ENCODE measurements around the gene PDIA4.

Gene PDIA4

DNA sequence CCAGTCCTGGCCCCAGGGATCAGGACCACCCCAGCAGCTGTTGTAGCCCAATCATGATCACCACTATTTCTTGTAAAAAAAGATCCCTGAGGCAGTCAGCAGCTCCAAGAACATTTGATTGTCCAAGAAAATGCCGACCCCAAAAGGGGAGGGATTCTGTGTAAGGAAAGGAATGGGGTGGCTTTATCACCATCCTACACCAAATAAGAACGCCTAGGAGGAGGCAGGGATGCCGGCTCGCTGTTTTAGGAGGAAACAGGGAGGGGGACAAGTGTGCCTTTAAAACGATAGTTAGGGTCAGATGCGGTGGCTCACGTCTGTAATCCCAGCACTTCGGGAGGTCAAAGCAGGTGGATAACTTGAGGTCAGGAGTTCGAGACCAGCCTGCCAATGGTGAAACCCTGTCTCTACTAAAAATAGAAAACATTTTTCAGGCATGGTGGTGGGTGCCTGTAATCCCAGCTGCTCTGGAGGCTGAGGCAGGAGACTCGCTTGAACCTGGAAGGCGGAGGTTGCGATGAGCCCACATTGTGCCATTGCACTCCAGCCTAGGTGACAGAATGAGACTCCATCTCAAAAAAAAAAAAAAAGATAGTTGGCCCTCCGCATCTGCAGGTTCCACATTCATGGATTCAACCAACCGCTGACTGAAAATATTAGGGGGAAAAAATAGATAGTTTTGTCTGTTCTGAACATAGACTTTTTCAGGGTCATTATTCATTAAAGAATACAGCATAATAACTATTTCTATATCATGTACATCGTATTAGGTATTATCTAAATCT is 63.6 kb downstream of the PDIA4 start:
- no peak for DNase-seq (ENCODE audit: low read depth)

DNA sequence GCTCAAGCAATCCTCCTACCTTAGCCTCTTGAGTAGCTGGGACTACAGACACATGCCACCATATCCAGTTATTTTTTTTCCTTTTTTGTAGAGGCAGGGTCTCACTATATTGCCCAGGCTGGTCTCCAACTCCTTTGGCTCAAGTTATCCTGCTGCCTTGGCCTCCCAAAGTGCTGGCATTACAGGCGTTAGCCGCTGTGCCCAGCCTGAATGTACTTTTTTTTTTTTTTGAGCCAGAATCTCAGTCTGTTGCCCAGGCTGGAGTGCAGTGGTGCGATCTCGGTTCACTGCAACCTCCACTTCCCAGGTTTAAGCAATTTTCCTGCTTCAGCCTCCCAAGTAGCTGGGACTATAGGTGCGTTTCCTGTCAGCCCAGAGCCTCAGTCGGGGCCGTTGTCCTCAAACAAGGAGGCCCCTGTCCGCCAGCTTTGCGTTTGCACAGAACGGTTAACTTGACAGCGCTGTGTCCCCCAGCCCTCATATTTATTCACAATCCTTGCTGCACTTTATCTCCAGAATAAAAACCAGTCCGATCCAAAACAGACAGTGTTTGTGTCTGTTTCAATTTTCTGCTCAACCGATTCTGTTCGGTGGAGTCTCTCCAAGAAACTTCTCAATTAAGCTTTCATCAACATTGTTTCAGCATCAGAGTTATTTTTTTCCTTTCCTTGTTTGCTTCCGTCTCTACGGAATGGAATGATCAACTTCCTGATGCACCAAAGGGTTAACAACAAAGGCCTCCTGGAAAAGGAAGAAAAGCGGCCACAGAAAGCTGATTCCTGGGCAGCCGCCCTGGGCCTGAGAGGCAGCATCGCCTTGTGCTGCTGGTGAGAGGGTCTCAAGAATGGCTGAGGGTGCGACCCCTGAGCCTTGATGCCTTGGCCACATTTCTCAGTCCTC is 64.5 kb downstream of the PDIA4 start:
- DNase-seq (ENCODE audit: low read depth): no peak

GRCh38 chr7:148962823-148963582 is 65.3 kb downstream of the PDIA4 start:
- DNase-seq (ENCODE audit: low read depth): peak; percentile 66

- no peak for DNase-seq (ENCODE audit: low read depth)
These were observed 65.9 kb downstream of the PDIA4 start for GRCh38 chr7:148962440-148962822.

DNA sequence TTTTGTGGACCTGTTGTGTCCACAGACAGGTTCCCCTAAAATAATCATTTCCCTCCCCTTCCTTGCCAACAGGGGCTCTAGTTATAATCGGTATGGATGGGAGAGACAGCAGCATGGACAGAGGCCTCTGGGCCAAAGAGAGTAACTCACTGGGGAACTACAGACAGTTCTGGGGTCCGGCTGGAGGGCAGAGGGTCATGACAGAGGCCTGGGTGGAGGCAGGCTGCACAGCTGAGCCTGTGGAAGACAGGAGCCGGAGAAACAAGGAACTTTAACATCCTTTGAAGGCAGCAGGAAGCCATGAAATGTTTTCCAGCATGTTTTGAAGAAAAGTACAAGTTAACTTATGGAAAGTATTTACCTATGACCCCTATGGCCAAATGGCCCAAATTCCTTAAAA is 68.6 kb downstream of the PDIA4 start:
- DNase-seq (ENCODE audit: low read depth): no peak

DNA sequence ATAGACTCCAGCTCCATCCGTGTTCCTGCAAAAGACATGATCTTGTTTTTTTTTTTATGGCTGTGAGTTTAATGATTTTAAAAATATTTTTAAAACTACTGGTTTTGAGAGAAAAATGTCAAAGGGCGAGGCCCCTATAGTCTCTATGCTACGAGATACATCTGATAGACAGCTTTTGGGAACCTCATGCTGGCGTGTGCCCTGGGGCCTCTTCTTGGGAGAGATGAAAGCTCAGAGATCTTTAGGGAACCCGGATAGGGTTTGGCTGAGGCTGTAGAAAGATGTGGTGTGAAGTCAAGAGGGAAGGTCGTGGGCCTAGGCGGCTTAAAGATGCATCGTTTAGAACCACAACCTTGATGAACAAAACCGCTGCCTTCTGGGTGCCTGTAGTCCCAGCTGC is 70.2 kb downstream of the PDIA4 start:
- DNase-seq (ENCODE audit: low read depth): no peak

- no peak for DNase-seq (ENCODE audit: low read depth)
These were observed 73.5 kb downstream of the PDIA4 start for GRCh38 chr7:148954766-148955165.

- DNase-seq (ENCODE audit: low read depth): no peak
These were observed 74.6 kb downstream of the PDIA4 start for GRCh38 chr7:148953676-148954075.
